ENCODE results near the gene NINJ2. TPM values are rescaled to one million over a fixed set of nuclear protein-coding genes. Genes with fewer than 3 reads are reported as not detected.

Gene NINJ2
- total RNA-seq, 4 donors from 2014 or later, result 8.6 to 28.9 (median 17.5) TPM

DNA sequence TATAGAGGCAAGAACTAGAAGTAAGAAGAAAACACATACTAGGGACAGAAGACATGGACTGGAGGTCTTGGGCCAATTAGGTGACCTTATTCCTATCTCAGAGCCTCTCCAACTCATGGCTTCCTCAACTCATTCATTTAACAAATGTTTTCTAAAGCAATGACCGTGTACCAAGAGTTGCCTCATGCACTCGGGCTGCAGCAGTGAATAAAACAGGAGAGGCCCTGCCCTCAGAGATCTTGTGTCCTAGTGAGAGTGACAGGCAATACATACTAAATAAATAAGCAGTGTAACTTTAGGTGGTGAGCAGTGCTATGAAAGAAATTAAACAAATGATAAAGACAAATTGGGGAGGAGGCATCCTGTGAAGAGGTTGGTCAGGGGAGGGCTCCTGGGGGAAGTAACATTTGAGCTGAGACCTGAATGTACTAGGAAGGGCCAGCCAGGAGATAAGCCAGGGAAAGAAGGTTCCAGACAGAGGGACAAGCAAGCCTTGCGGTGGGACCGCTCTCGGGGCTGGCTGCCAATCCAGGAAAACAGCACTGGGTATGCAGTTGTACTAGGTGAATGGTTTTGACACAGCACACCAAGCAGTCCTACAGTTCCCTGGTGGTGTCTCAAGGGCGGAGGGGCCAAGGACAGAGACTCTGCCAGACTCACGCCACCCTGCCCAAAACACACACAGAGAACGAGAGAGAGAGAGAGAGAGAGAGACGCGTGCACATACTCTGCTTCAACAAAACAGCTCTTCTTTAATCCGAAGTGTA, 1.3 kb downstream of the NINJ2 start:
- no peak for DNase-seq (ENCODE audit: low spot score)
- peak; percentile 4 for ATAC-seq (ENCODE audit: low FRiP score)
- no peak for TF ChIP-seq CTCF (IDR thresholded peaks at IDR 0.05)

- no peak for DNase-seq (ENCODE audit: low spot score)
These were observed 4.1 kb downstream of the NINJ2 start for GRCh38 chr12:659090-659683.

GRCh38 chr12:650983-651382, 12.3 kb downstream of the NINJ2 start:
- DNase-seq (ENCODE audit: low spot score), result no peak
- ATAC-seq (ENCODE audit: low FRiP score), result no peak
- TF ChIP-seq CTCF (IDR thresholded peaks at IDR 0.05), result no peak

More at GRCh38 chr12:659090-659683, 4.1 kb downstream of the NINJ2 start:
- ATAC-seq (ENCODE audit: low FRiP score), result no peak
- no peak for TF ChIP-seq CTCF (IDR thresholded peaks at IDR 0.05)

- no peak for ATAC-seq (ENCODE audit: low FRiP score)
- TF ChIP-seq CTCF (IDR thresholded peaks at IDR 0.05), result no peak
- DNase-seq (ENCODE audit: low spot score), result no peak
These were observed 15.7 kb downstream of the NINJ2 start for GRCh38 chr12:647385-648085.

DNA sequence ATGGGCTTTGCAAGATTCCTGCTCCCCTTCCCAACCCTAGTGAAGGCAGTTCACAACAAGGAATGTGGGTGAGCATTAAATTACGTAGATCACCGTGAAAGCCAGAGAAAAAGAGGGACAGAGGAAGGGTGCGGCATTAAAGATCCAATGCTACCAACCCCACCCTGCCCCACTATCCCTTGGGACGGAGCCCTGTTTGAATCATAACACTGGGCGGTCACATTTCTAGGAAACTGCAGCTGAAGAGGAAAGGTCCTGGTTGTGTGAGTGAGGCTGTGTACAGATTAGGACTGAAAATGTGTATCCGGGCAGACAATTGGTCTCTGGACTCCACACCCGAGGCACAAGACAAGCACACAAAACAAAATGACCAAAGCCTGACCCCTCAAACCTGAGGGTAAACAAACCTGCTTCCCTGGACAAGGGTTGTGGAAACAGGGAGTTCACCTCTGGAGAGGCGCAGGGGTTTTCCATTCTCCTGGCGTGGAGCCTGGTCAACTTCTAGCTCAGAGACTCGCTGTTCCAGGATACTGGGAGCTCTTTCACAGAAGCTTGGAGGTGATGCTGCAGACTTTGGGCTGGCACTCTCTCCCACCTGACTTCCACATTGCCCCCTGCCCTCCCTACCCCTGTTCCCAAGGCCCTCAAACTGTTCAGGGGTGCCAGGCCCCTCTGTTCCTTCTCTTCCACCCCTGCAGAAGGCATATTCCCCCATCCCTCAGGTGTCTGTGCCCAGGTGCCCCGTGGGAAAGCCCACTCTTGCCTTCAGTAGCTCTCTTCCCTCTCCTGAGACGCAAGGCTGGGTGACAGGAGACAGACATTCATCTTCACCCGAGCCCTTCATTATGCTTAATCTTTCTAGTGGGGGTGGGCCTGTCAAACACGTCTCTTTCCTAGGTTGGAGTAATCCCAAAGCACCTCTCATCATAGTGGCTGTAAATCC, 16.5 kb downstream of the NINJ2 start:
- ATAC-seq (ENCODE audit: low FRiP score) (peak; percentile 56), DNase-seq (ENCODE audit: low spot score) (no peak)
- TF ChIP-seq CTCF (IDR thresholded peaks at IDR 0.05), result no peak

GRCh38 chr12:645563-646071, 17.6 kb downstream of the NINJ2 start:
- ATAC-seq (ENCODE audit: low FRiP score) (peak; percentile 34), DNase-seq (ENCODE audit: low spot score) (no peak)

More at GRCh38 chr12:645563-646071, 17.6 kb downstream of the NINJ2 start:
- TF ChIP-seq CTCF (IDR thresholded peaks at IDR 0.05), result no peak

Data from omental fat pad (tissue), 4 donors.